Transverse colon (tissue), 4 donors: ENCODE data around the gene IGSF9B.

Experiments used
- POLR2A ChIP-seq: fragments of 450-650 bp; IDR thresholded peaks from one replicate; pipeline ENCODE4 v1.6.1; 2016; ENCODE audit warnings: antibody characterized with exemption, mild to moderate bottlenecking, moderate library complexity
- POLR2AphosphoS5 ChIP-seq, 3 donors: sonication (generic); formaldehyde crosslinking; IDR thresholded peaks; one replicate each; pipeline ENCODE4 v1.6.1; 2016; ENCODE audit warnings: antibody characterized with exemption in 3 of 3
- TF ChIP-seq, protein P1 (sequence below), 5 experiments: fragments of 200-600 bp in 3 of 5; fragments of 450-650 bp in 2 of 5; sonication (generic) in 3 of 5; IDR thresholded peaks; 1 replicate in 2 of 5; 2 replicates in 3 of 5; pipeline ENCODE4 v1.5.1; 2016 to 2017; ENCODE audit warnings: antibody characterized with exemption in 5 of 5, inconsistent platforms in 3 of 5, mild to moderate bottlenecking in 2 of 5, moderate library complexity in 1 of 5

DNA sequence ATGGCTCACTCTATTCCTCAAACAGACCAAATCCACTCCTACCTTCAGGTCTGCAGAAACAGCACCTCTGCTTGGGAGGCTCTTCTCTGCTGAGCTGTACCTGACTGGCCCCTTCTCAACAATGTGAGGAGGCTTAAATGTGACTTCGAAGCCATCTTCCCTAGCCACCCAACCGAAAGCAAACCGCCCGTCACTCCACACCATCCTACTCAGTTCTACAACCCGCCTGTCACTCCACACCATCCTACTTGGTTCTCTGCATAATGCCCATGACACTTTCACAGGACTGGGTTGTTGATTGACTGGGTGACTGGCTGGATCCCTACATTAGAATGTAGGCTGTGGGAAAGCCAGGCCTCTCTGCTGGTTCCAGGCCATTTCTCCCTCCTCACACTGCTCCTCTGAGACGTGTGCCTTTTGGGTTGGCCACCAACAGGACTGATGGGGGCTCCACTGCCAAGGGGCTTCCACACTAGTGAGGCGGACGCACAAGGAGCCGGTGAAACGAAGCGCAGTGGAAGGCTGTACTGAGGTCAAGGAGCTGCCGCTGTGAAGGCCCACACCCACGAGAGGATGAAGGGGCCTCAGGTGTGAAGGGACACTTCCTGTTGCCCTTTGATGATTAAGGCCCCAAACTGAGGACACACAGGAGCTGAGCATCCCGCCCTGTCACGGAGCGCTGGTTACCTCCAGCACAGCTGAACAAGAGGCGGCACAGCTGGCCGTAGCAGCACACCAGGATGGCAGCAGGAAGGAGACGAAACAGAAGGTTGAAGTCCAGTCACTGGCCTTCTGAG is 64.0 kb downstream of the IGSF9B start:
- TF ChIP-seq POLR2A (no peak), POLR2AphosphoS5 (IDR thresholded peaks at IDR 0.05) (no peak)
- TF ChIP-seq, protein P1, sequence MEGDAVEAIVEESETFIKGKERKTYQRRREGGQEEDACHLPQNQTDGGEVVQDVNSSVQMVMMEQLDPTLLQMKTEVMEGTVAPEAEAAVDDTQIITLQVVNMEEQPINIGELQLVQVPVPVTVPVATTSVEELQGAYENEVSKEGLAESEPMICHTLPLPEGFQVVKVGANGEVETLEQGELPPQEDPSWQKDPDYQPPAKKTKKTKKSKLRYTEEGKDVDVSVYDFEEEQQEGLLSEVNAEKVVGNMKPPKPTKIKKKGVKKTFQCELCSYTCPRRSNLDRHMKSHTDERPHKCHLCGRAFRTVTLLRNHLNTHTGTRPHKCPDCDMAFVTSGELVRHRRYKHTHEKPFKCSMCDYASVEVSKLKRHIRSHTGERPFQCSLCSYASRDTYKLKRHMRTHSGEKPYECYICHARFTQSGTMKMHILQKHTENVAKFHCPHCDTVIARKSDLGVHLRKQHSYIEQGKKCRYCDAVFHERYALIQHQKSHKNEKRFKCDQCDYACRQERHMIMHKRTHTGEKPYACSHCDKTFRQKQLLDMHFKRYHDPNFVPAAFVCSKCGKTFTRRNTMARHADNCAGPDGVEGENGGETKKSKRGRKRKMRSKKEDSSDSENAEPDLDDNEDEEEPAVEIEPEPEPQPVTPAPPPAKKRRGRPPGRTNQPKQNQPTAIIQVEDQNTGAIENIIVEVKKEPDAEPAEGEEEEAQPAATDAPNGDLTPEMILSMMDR (IDR thresholded peaks at IDR 0.05) = no peak
